ENCODE results near the gene AMOTL2. TPM values are rescaled to one million over a fixed set of nuclear protein-coding genes. Genes with fewer than 3 reads are reported as not detected.

Gene AMOTL2
- polyA plus RNA-seq, 1 of the 3 experiments (the other 2 are of a cell fraction), result 185 TPM

DNA sequence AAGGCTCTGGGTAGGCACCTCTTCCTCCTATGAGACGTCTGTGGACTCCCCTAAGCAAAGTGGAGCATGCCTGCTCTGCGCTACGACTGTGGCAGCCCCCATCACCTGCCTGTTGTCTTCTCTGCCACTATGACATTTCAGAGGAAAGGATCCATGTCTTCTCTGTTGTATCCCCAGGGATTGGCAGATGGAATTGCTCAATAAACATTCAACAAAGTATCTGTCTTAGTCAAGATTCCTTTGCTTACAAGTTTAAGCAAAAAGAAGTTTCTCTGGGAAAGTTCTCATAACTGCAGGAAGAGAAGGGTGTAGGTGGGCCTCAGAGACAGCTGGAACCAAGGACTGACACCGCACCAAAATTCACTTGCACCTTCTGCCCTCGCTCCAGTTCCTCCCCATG is 34.3 kb downstream of the AMOTL2 start (continued):
- TF ChIP-seq GABPA (IDR thresholded peaks at IDR 0.05; ENCODE audit: low read depth) (no peak), USF1 (IDR thresholded peaks at IDR 0.05; ENCODE audit: borderline replicate concordance, low read depth) (no peak), MEF2A (IDR thresholded peaks at IDR 0.05; ENCODE audit: borderline replicate concordance, low read depth) (no peak), TEAD4 (IDR thresholded peaks at IDR 0.05; ENCODE audit: borderline replicate concordance, insufficient read depth) (no peak), NFIC (IDR thresholded peaks at IDR 0.05; ENCODE audit: borderline replicate concordance) (no peak), NRF1 (IDR thresholded peaks at IDR 0.05; ENCODE audit: low read depth, low read length) (no peak), SMC3 (IDR thresholded peaks at IDR 0.05; ENCODE audit: low read depth, low read length) (no peak)

DNA sequence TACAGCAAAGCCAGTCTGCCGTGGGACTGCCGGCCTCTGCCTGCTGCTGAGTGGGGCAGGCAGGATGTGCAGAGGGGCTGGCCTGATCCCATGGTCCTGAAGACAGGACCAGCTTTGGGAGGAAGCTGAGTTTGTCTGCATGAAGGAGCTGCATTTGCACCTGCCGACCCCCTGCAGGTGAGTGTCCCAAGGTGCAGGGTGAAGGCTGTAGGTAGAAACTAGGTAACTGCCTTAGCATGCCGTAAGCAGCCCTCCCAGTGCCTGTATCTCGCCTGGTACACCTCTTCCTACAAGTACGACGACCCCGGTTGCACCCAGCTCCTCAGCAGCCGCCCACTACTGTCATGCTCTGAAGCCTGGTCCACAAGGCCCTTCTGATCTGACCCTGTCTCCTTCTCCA is 34.9 kb downstream of the AMOTL2 start:
- ChIA-PET POLR2A (no interaction called here), CTCF (interaction anchor here (1.1 kb wide), 1 partner anchor 28 kb away, joined by 3 read pairs; no protein-coding TSS in a partner anchor)
- WGBS (ENCODE audit: low lambda C conversion rate), result 84% methylated on average over 9 of the region's 9 CpGs

More for the DNA sequence above, 34.9 kb downstream of the AMOTL2 start:
- Histone ChIP-seq H2AFZ (ENCODE audit: low read depth) (no peak overlapping the region), H3K36me3 (replicated peaks in 1 of 2; ENCODE audit: control insufficient read depth in 1 of 2, insufficient read depth in 2 of 2, low read length in 1 of 2) (no peaks in the 10 kb centered on the region), H3K4me1 (ENCODE audit: control insufficient read depth in 1 of 2, insufficient read depth in 2 of 2, low read depth in 1 of 2, low read length in 1 of 2) (peaks cover 0 to 22% of the 10 kb centered on the region in 2 experiments; a peak in 2 of 4 replicates), H3K9ac (no peak overlapping the region), H3K4me2 (no peak overlapping the region), H3K27ac (ENCODE audit: low read depth in 2 of 2, low read length in 1 of 2) (no peak overlapping the region), H3F3A (replicated peaks; ENCODE audit: insufficient read depth) (no peaks in the 10 kb centered on the region), H3K79me2 (ENCODE audit: insufficient read depth) (no peaks in the 10 kb centered on the region), H3K4me3 (ENCODE audit: low read depth in 2 of 2, low read length in 1 of 2) (no peak overlapping the region), H4K20me1 (ENCODE audit: insufficient read depth) (no peaks in the 10 kb centered on the region), H3K9me2 (no peaks in the 10 kb centered on the region), H3K27me3 (ENCODE audit: insufficient read depth) (no peaks in the 10 kb centered on the region), H3K9me3 (no peaks in the 10 kb centered on the region)
- TF ChIP-seq SIN3A (IDR thresholded peaks at IDR 0.05; ENCODE audit: borderline replicate concordance, low read depth, low read length) (no peak), ELF1 (IDR thresholded peaks at IDR 0.05) (no peak), ZBTB33 (IDR thresholded peaks at IDR 0.05; ENCODE audit: borderline replicate concordance, low read depth) (no peak), GATA2 (CRISPR knock-in tag; IDR thresholded peaks at IDR 0.05) (no peak), RFX5 (IDR thresholded peaks at IDR 0.05; ENCODE audit: low read length) (no peak), IRF3 (IDR thresholded peaks at IDR 0.05; ENCODE audit: low read depth, low read length) (no peak), SMC3 (IDR thresholded peaks at IDR 0.05; ENCODE audit: low read depth, low read length) (no peak), NRF1 (IDR thresholded peaks at IDR 0.05; ENCODE audit: low read depth, low read length) (no peak), EZH2phosphoT487 (IDR thresholded peaks at IDR 0.05; ENCODE audit: borderline replicate concordance, low read depth) (no peak), RCOR1 (IDR thresholded peaks at IDR 0.05; ENCODE audit: low read length) (no peak), RAD21 (IDR thresholded peaks at IDR 0.05; ENCODE audit: low read length) (no peak), FOXM1 (IDR thresholded peaks at IDR 0.05; ENCODE audit: low read depth) (no peak), CHD2 (IDR thresholded peaks at IDR 0.05; ENCODE audit: low read length, partially characterized antibody) (no peak), FOXJ3 (CRISPR knock-in tag; IDR thresholded peaks at IDR 0.05) (no peak), FOSL2 (IDR thresholded peaks at IDR 0.05; ENCODE audit: borderline replicate concordance, low read depth) (no peak)
- TF ChIP-seq, protein P1, sequence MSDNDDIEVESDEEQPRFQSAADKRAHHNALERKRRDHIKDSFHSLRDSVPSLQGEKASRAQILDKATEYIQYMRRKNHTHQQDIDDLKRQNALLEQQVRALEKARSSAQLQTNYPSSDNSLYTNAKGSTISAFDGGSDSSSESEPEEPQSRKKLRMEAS (IDR thresholded peaks at IDR 0.05; ENCODE audit: low read depth), result no peak
- TF ChIP-seq, protein P2, sequence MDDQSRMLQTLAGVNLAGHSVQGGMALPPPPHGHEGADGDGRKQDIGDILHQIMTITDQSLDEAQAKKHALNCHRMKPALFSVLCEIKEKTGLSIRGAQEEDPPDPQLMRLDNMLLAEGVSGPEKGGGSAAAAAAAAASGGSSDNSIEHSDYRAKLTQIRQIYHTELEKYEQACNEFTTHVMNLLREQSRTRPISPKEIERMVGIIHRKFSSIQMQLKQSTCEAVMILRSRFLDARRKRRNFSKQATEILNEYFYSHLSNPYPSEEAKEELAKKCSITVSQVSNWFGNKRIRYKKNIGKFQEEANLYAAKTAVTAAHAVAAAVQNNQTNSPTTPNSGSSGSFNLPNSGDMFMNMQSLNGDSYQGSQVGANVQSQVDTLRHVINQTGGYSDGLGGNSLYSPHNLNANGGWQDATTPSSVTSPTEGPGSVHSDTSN (IDR thresholded peaks at IDR 0.05), result no peak
- no peak for DNase-seq

All from SK-N-SH (cell line).